ENCODE results near the gene TMEM244.

- TF ChIP-seq, protein P1, sequence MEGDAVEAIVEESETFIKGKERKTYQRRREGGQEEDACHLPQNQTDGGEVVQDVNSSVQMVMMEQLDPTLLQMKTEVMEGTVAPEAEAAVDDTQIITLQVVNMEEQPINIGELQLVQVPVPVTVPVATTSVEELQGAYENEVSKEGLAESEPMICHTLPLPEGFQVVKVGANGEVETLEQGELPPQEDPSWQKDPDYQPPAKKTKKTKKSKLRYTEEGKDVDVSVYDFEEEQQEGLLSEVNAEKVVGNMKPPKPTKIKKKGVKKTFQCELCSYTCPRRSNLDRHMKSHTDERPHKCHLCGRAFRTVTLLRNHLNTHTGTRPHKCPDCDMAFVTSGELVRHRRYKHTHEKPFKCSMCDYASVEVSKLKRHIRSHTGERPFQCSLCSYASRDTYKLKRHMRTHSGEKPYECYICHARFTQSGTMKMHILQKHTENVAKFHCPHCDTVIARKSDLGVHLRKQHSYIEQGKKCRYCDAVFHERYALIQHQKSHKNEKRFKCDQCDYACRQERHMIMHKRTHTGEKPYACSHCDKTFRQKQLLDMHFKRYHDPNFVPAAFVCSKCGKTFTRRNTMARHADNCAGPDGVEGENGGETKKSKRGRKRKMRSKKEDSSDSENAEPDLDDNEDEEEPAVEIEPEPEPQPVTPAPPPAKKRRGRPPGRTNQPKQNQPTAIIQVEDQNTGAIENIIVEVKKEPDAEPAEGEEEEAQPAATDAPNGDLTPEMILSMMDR (IDR thresholded peaks at IDR 0.05), result no peak
- no peak for TF ChIP-seq POLR2A (IDR thresholded peaks at IDR 0.05)
Measured at GRCh38 chr6:129785047-129785755, 75.9 kb downstream of the TMEM244 start.
